ENCODE results near the gene ITIH4.

Gene ITIH4

GRCh38 chr3:52774066-52774713 is 56.3 kb downstream of the ITIH4 start:
- H3K36me3 ChIP-seq (replicated peaks; ENCODE audit: low read depth, low read length), result no peaks in the 10 kb centered on the region
- no peak for TF ChIP-seq EZH2phosphoT487 (IDR thresholded peaks at IDR 0.05; ENCODE audit: low read depth)
- no peak for TF ChIP-seq CTCF (IDR thresholded peaks at IDR 0.05; ENCODE audit: low read depth, low read length)
- no peaks in the 10 kb centered on the region for H4K20me1 ChIP-seq (ENCODE audit: insufficient read depth, low read length)
- no peak overlapping the region for H3K27ac ChIP-seq (ENCODE audit: low read length)
- H3K4me3 ChIP-seq (ENCODE audit: low read length), result no peak overlapping the region
- H2AFZ ChIP-seq (ENCODE audit: low read depth, low read length), result no peak overlapping the region
- H3K9me3 ChIP-seq (ENCODE audit: insufficient read depth, low read length), result no peaks in the 10 kb centered on the region
- H3K4me1 ChIP-seq (ENCODE audit: low read length), result peaks cover 36% of the 10 kb centered on the region
- no peak overlapping the region for H3K9ac ChIP-seq (ENCODE audit: low read length)
- peaks cover 15% of the 10 kb centered on the region for H3K79me2 ChIP-seq (ENCODE audit: low read length)
- no peaks in the 10 kb centered on the region for H3K27me3 ChIP-seq (ENCODE audit: low read depth, low read length)
- no peak overlapping the region for H3K4me2 ChIP-seq (ENCODE audit: low read length)

- peaks cover 16% of the 10 kb centered on the region for H3K79me2 ChIP-seq (ENCODE audit: low read length)
- no peaks in the 10 kb centered on the region for H4K20me1 ChIP-seq (ENCODE audit: insufficient read depth, low read length)
- no peak overlapping the region for H3K9ac ChIP-seq (ENCODE audit: low read length)
- no peak overlapping the region for H3K4me2 ChIP-seq (ENCODE audit: low read length)
- TF ChIP-seq EZH2phosphoT487 (IDR thresholded peaks at IDR 0.05; ENCODE audit: low read depth) (no peak), CTCF (IDR thresholded peaks at IDR 0.05; ENCODE audit: low read depth, low read length) (no peak)
- no peaks in the 10 kb centered on the region for H3K9me3 ChIP-seq (ENCODE audit: insufficient read depth, low read length)
- peaks cover 29% of the 10 kb centered on the region for H3K4me1 ChIP-seq (ENCODE audit: low read length)
- no peak overlapping the region for H2AFZ ChIP-seq (ENCODE audit: low read depth, low read length)
- H3K27me3 ChIP-seq (ENCODE audit: low read depth, low read length), result no peaks in the 10 kb centered on the region
- H3K36me3 ChIP-seq (replicated peaks; ENCODE audit: low read depth, low read length), result no peaks in the 10 kb centered on the region
- no peak overlapping the region for H3K4me3 ChIP-seq (ENCODE audit: low read length)
- H3K27ac ChIP-seq (ENCODE audit: low read length), result no peak overlapping the region
These were observed 57.0 kb downstream of the ITIH4 start for GRCh38 chr3:52773361-52774065.

DNA sequence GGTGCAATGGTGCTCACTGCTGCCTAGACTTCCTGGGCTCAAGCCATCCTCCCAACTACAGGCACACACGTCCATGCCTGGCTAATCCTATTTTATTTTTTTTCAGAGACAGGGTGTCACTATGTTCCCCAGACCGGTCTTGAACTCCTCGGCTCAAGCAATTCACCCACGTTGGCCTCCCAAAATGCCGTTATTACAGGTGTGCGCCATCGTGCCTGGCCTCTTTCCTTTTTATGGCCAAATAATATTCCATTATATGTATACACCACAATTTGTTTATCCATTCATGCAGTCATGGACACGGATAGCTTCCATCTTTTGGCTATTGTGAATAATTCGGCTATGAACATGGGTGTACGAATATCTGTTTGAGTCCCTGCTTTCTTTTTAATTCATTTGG is 58.8 kb downstream of the ITIH4 start:
- no peaks in the 10 kb centered on the region for H4K20me1 ChIP-seq (ENCODE audit: insufficient read depth, low read length)
- no peak overlapping the region for H3K27ac ChIP-seq (ENCODE audit: low read length)
- H3K4me2 ChIP-seq (ENCODE audit: low read length), result peak overlapping the region; percentile 62
- TF ChIP-seq CTCF (IDR thresholded peaks at IDR 0.05; ENCODE audit: low read depth, low read length) (no peak), EZH2phosphoT487 (IDR thresholded peaks at IDR 0.05; ENCODE audit: low read depth) (no peak)
- no peaks in the 10 kb centered on the region for H3K9me3 ChIP-seq (ENCODE audit: insufficient read depth, low read length)
- peaks cover 14% of the 10 kb centered on the region for H3K4me1 ChIP-seq (ENCODE audit: low read length)
- H3K27me3 ChIP-seq (ENCODE audit: low read depth, low read length), result no peaks in the 10 kb centered on the region
- H3K4me3 ChIP-seq (ENCODE audit: low read length), result peak overlapping the region; percentile 78
- H3K36me3 ChIP-seq (replicated peaks; ENCODE audit: low read depth, low read length), result no peaks in the 10 kb centered on the region
- peak overlapping the region; percentile 77; the same call in 1 of the 2 replicates for H3K9ac ChIP-seq (ENCODE audit: low read length)
- no peak overlapping the region for H2AFZ ChIP-seq (ENCODE audit: low read depth, low read length)
- peaks cover 20% of the 10 kb centered on the region for H3K79me2 ChIP-seq (ENCODE audit: low read length)

DNA sequence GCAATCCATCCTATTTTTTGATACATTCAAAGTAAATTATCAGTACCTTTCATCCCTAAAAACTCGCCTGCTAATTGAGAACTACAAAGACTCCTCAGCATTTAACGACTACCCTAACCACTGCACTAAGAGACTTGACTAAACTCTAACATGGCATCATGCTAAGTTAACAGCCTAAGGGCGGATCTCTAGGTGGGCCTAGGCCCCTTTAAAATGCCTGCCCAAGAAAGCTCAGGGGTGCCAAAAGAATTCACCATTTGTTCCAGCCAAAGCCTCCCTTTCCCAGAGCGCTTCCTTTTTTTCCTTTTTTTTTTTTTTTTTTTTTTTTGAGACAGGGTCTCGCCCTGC is 59.2 kb downstream of the ITIH4 start:
- Histone ChIP-seq H3K27me3 (ENCODE audit: low read depth, low read length) (no peaks in the 10 kb centered on the region), H3K27ac (ENCODE audit: low read length) (peak overlapping the region; percentile 64), H3K36me3 (replicated peaks; ENCODE audit: low read depth, low read length) (no peaks in the 10 kb centered on the region), H3K4me2 (ENCODE audit: low read length) (peak overlapping the region; percentile 62), H3K79me2 (ENCODE audit: low read length) (peaks cover 20% of the 10 kb centered on the region), H3K4me3 (ENCODE audit: low read length) (peak overlapping the region; percentile 78), H3K9me3 (ENCODE audit: insufficient read depth, low read length) (no peaks in the 10 kb centered on the region), H3K9ac (ENCODE audit: low read length) (peak overlapping the region; percentile 77), H2AFZ (ENCODE audit: low read depth, low read length) (peak overlapping the region; percentile 82), H4K20me1 (ENCODE audit: insufficient read depth, low read length) (no peaks in the 10 kb centered on the region), H3K4me1 (ENCODE audit: low read length) (peaks cover 14% of the 10 kb centered on the region)
- TF ChIP-seq EZH2phosphoT487 (IDR thresholded peaks at IDR 0.05; ENCODE audit: low read depth) (no peak), CTCF (IDR thresholded peaks at IDR 0.05; ENCODE audit: low read depth, low read length) (no peak)

Measured in OCI-LY3 (cell line).